ENCODE measurements around the gene COBL. TPM values are rescaled to one million over a fixed set of nuclear protein-coding genes. Genes with fewer than 3 reads are reported as not detected.

COBL gene
- total RNA-seq, 1 donor from 2014 or later, result 0.11 TPM

- no peak overlapping the region for H3K4me3 ChIP-seq
- H3K9me3 ChIP-seq, result no peaks in the 10 kb centered on the region
- no peaks in the 10 kb centered on the region for H3K27me3 ChIP-seq
- H3K36me3 ChIP-seq, result no peaks in the 10 kb centered on the region
- intact Hi-C loops (cut with DNase I), result no loop called here
- no peak overlapping the region for H3K27ac ChIP-seq
- no peak for TF ChIP-seq CTCF (IDR thresholded peaks at IDR 0.05)
- peak in 1 of 2 donors; percentile 5 for DNase-seq (ENCODE audit: low spot score in 2 of 2)
- H3K4me1 ChIP-seq, result peaks cover 0 to 12% of the 10 kb centered on the region in 2 donors
Observed at GRCh38 chr7:51035716-51036115, 280.9 kb downstream of the COBL start.

GRCh38 chr7:51034521-51035264 is 281.9 kb downstream of the COBL start:
- H3K4me3 ChIP-seq, result peak overlapping the region in 1 of 2 donors; percentile 17
- H3K27me3 ChIP-seq, result no peaks in the 10 kb centered on the region
- intact Hi-C loops (cut with DNase I), result no loop called here
- H3K27ac ChIP-seq, result peak overlapping the region in 1 of 2 donors; percentile 30
- no peaks in the 10 kb centered on the region for H3K9me3 ChIP-seq
- H3K4me1 ChIP-seq, result peaks cover 0 to 12% of the 10 kb centered on the region in 2 donors
- no peak for TF ChIP-seq CTCF (IDR thresholded peaks at IDR 0.05)
- DNase-seq (ENCODE audit: low spot score in 2 of 2), result peak in 1 of 2 donors; percentile 56
- H3K36me3 ChIP-seq, result no peaks in the 10 kb centered on the region

GRCh38 chr7:51033727-51034520 is 282.7 kb downstream of the COBL start:
- no peak for TF ChIP-seq CTCF (IDR thresholded peaks at IDR 0.05)
- DNase-seq (ENCODE audit: low spot score in 2 of 2), result no peak
- no peaks in the 10 kb centered on the region for H3K9me3 ChIP-seq
- H3K4me1 ChIP-seq, result peaks cover 0 to 12% of the 10 kb centered on the region in 2 donors
- H3K36me3 ChIP-seq, result no peaks in the 10 kb centered on the region
- H3K27me3 ChIP-seq, result no peaks in the 10 kb centered on the region
- H3K27ac ChIP-seq, result peak overlapping the region; percentile 20 to 30
- intact Hi-C loops (cut with DNase I), result no loop called here
- peak overlapping the region in 1 of 2 donors; percentile 17 for H3K4me3 ChIP-seq

GRCh38 chr7:51031791-51032515 is 284.7 kb downstream of the COBL start:
- H3K9me3 ChIP-seq, result no peaks in the 10 kb centered on the region
- peaks cover 0 to 12% of the 10 kb centered on the region in 2 donors for H3K4me1 ChIP-seq
- no peak overlapping the region for H3K4me3 ChIP-seq
- H3K27ac ChIP-seq, result no peak overlapping the region
- no peaks in the 10 kb centered on the region for H3K36me3 ChIP-seq
- no peaks in the 10 kb centered on the region for H3K27me3 ChIP-seq
- TF ChIP-seq CTCF (IDR thresholded peaks at IDR 0.05), result no peak
- intact Hi-C loops (cut with DNase I), result no loop called here
- DNase-seq (ENCODE audit: low spot score in 2 of 2), result peak in 1 of 2 donors; percentile 25

- intact Hi-C loops (cut with DNase I), result no loop called here
- Histone ChIP-seq H3K27me3 (no peaks in the 10 kb centered on the region), H3K9me3 (no peaks in the 10 kb centered on the region), H3K4me3 (no peak overlapping the region), H3K27ac (no peak overlapping the region), H3K36me3 (no peaks in the 10 kb centered on the region), H3K4me1 (peaks cover 0 to 12% of the 10 kb centered on the region in 2 donors)
- peak in 1 of 2 donors; percentile 33 for DNase-seq (ENCODE audit: low spot score in 2 of 2)
- TF ChIP-seq CTCF (IDR thresholded peaks at IDR 0.05), result no peak
Observed at GRCh38 chr7:51031216-51031615, 285.4 kb downstream of the COBL start.

Measured in ascending aorta (tissue), 2 donors.